Stimulated activated naive CD8-positive, alpha-beta T cell treated with anti-CD3 and anti-CD28 coated beads, Interleukin-15, amount 100 ng/mL, for 72 hours (primary cell): ENCODE results near the gene ZNF776.
"Not testable (repeated sequence)": the region's sequence is repeated elsewhere in the genome, so short reads cannot be mapped to it uniquely, and the experiment has no call there.

Experiments
- ATAC-seq: fragments of 150-1000 bp; cut with Tn5 transposase; 2 replicates; pipeline ENCODE4 v1.10.0; 2021; ENCODE audit warnings: mild to moderate bottlenecking, moderate library complexity
- DNase-seq, 2 donors: peaks; one replicate each; pipeline ENCODE4 v3.0.0; 2021 to 2022
- H3K27ac Mint-ChIP-seq, 2 donors: one replicate each; pipeline ENCODE4 v1.8.0; 2022; ENCODE audit warnings: mild to moderate bottlenecking in 2 of 2, mixed read lengths in 2 of 2, moderate library complexity in 2 of 2
- H3K27me3 Mint-ChIP-seq: one replicate; pipeline ENCODE4 v1.8.0; 2022; ENCODE audit warnings: mixed read lengths
- H3K4me1 Mint-ChIP-seq: one replicate; pipeline ENCODE4 v1.8.0; 2022; ENCODE audit warnings: mild to moderate bottlenecking, mixed read lengths
- H3K4me3 Mint-ChIP-seq, 2 donors: one replicate each; pipeline ENCODE4 v1.8.0; 2022; ENCODE audit warnings: mild to moderate bottlenecking in 2 of 2, mixed read lengths in 2 of 2, moderate library complexity in 1 of 2
- H3K9me3 Mint-ChIP-seq, 2 donors: one replicate each; pipeline ENCODE4 v1.8.0; 2022; ENCODE audit warnings: mixed read lengths in 2 of 2

The ZNF776 gene

GRCh38 chr19:57746580-57747471 is at the start of gene ZNF776:
Gene ZNF776 (plus strand): TSS chr19:57746815. CDS start chr19:57747059, 244 bp downstream.
- Mint-ChIP-seq H3K27me3 (no peaks in the 10 kb centered on the region), H3K4me1 (peaks cover 14% of the 10 kb centered on the region)

DNA sequence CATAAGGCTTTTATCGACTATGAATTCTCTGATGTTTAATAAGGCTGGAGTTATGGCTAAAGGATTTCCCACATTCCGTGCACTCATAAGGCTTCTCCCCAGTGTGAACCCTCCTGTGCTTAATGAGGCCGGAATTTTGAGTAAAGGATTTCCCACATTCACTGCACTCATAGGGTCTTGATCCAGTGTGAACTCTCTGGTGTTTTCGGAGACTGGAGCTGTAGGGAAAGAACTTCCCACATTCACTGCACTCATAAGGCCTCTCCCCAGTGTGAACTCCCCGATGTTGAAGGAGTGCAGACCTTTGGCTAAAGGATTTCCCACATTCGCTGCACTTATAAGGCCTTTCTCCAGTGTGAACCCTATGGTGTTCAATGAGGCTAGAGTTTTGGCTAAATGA is 45.0 kb upstream of the ZNF776 start:
- H3K27me3 Mint-ChIP-seq: no peaks in the 10 kb centered on the region
- H3K27ac Mint-ChIP-seq: no peak overlapping the region
- no peak for ATAC-seq
- DNase-seq: no peak
- H3K4me3 Mint-ChIP-seq: no peak overlapping the region
- H3K9me3 Mint-ChIP-seq: peaks cover 62 to 76% of the 10 kb centered on the region in 2 donors
- H3K4me1 Mint-ChIP-seq: no peaks in the 10 kb centered on the region

More at GRCh38 chr19:57746580-57747471, at the start of gene ZNF776:
- peaks cover 36 to 41% of the 10 kb centered on the region in 2 donors for H3K9me3 Mint-ChIP-seq
- H3K4me3 Mint-ChIP-seq: peak within 1 kb of the TSS; percentile 88 to 98
- peak; percentile 99 for ATAC-seq
- DNase-seq: peak; percentile 77 to 86
- peak within 1 kb of the TSS; percentile 98 to 99 for H3K27ac Mint-ChIP-seq

- DNase-seq: no peak
- Mint-ChIP-seq H3K9me3 (peaks cover 61 to 84% of the 10 kb centered on the region in 2 donors), H3K4me3 (no peak overlapping the region), H3K4me1 (peaks cover 13% of the 10 kb centered on the region), H3K27me3 (peaks cover 15% of the 10 kb centered on the region), H3K27ac (no peak overlapping the region)
- no peak for ATAC-seq
Measured at GRCh38 chr19:57706346-57706745, 40.3 kb upstream of the ZNF776 start.

- peaks cover 13% of the 10 kb centered on the region for H3K4me1 Mint-ChIP-seq
- H3K4me3 Mint-ChIP-seq: peak within 1 kb of the TSS; percentile 84 to 86
- ATAC-seq: peak; percentile 82
- H3K27me3 Mint-ChIP-seq: peaks cover 15% of the 10 kb centered on the region
- H3K9me3 Mint-ChIP-seq: peaks cover 56 to 76% of the 10 kb centered on the region in 2 donors
- peak; percentile 33 to 44 for DNase-seq
- H3K27ac Mint-ChIP-seq: peak within 1 kb of the TSS; percentile 65 to 95
Measured at GRCh38 chr19:57708641-57709361, 37.8 kb upstream of the ZNF776 start, which contains the start of gene ZNF154. Gene ZNF154 (minus strand): TSS chr19:57709204. CDS start chr19:57708971, 233 bp downstream.

DNA sequence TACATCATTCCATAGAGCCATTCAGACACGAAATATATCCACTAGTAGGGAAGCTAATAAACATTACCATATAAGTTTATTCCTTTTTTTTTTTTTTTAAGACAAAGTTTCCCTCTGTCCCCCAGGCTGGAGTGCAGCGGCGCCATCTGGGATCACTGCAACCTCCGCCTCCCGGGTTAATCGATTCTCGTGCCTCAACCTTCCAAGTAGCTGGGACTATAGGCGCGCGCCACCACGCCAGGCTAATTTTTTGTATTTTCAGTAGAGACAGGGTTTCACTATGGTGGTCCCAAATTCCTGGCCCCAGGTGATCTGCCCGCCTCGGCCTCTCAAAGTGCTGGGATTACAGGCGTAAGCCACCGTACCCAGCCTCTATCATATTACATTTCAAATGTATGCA is 37.0 kb upstream of the ZNF776 start:
- ATAC-seq (no peak), DNase-seq (no peak)
- Mint-ChIP-seq H3K27ac (no peak overlapping the region), H3K4me3 (peak overlapping the region; percentile 84 to 86), H3K4me1 (peaks cover 13% of the 10 kb centered on the region), H3K9me3 (peaks cover 56 to 75% of the 10 kb centered on the region in 2 donors), H3K27me3 (peaks cover 15% of the 10 kb centered on the region)

GRCh38 chr19:57712222-57712621 is 34.4 kb upstream of the ZNF776 start:
- no peak for ATAC-seq
- H3K4me3 Mint-ChIP-seq: no peak overlapping the region
- peaks cover 58 to 75% of the 10 kb centered on the region in 2 donors for H3K9me3 Mint-ChIP-seq
- no peak overlapping the region for H3K27ac Mint-ChIP-seq
- no peak for DNase-seq
- peaks cover 13% of the 10 kb centered on the region for H3K4me1 Mint-ChIP-seq
- H3K27me3 Mint-ChIP-seq: peaks cover 15% of the 10 kb centered on the region

GRCh38 chr19:57719424-57719823 is 27.2 kb upstream of the ZNF776 start:
- no peak overlapping the region for H3K4me3 Mint-ChIP-seq
- H3K27ac Mint-ChIP-seq: no peak overlapping the region
- no peak for ATAC-seq
- no peaks in the 10 kb centered on the region for H3K27me3 Mint-ChIP-seq
- no peak for DNase-seq
- H3K4me1 Mint-ChIP-seq: no peaks in the 10 kb centered on the region
- peaks cover 59 to 84% of the 10 kb centered on the region in 2 donors for H3K9me3 Mint-ChIP-seq

GRCh38 chr19:57719901-57720519 is 26.6 kb upstream of the ZNF776 start:
- Mint-ChIP-seq H3K9me3 (peaks cover 59 to 85% of the 10 kb centered on the region in 2 donors), H3K27ac (no peak overlapping the region), H3K4me3 (no peak overlapping the region), H3K4me1 (peaks cover 3% of the 10 kb centered on the region), H3K27me3 (no peaks in the 10 kb centered on the region)
- ATAC-seq (no peak), DNase-seq (no peak)

DNA sequence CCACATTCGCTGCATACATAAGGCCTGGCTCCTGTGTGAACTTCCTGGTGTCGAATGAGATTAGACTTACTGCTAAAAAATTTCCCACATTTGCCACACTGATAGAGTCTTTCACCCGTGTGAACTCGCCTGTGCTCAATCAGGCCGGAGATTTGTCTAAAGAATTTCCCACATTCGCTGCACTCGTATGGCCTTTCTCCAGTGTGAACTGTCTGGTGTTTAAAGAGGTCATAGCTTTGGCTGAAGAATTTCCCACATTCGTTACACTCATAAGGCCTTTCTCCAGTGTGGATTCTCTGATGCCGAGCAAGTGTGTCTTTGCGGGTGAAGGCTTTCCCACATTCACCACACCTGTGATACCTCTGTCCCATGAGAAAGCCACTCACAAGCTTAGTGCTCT is 25.7 kb upstream of the ZNF776 start:
- H3K4me1 Mint-ChIP-seq: peaks cover 4% of the 10 kb centered on the region
- no peaks in the 10 kb centered on the region for H3K27me3 Mint-ChIP-seq
- peaks cover 55 to 81% of the 10 kb centered on the region in 2 donors for H3K9me3 Mint-ChIP-seq
- H3K27ac Mint-ChIP-seq: no peak overlapping the region
- no peak overlapping the region for H3K4me3 Mint-ChIP-seq
- ATAC-seq: no peak
- no peak for DNase-seq

- H3K4me3 Mint-ChIP-seq, H3K27me3 Mint-ChIP-seq, ATAC-seq, H3K27ac Mint-ChIP-seq, H3K9me3 Mint-ChIP-seq: not testable (repeated sequence)
- H3K4me1 Mint-ChIP-seq: peaks cover 10% of the 10 kb centered on the region
- DNase-seq: peak in 1 of 2 donors; percentile 32
Measured at GRCh38 chr19:57738320-57738719, 8.3 kb upstream of the ZNF776 start.

GRCh38 chr19:57738770-57739169 is 7.8 kb upstream of the ZNF776 start:
- DNase-seq, ATAC-seq, H3K9me3 Mint-ChIP-seq, H3K27me3 Mint-ChIP-seq, H3K27ac Mint-ChIP-seq: not testable (repeated sequence)
- Mint-ChIP-seq H3K4me3 (peak overlapping the region; percentile 30 to 36), H3K4me1 (peaks cover 10% of the 10 kb centered on the region)

- H3K4me3 Mint-ChIP-seq: peak overlapping the region; percentile 88 to 98
- ATAC-seq (no peak), DNase-seq (no peak)
- H3K9me3 Mint-ChIP-seq: peaks cover 42 to 46% of the 10 kb centered on the region in 2 donors
- no peaks in the 10 kb centered on the region for H3K27me3 Mint-ChIP-seq
- H3K4me1 Mint-ChIP-seq: peaks cover 14% of the 10 kb centered on the region
- peak overlapping the region; percentile 98 to 99 for H3K27ac Mint-ChIP-seq
Measured at GRCh38 chr19:57747472-57747807, 825 bp downstream of the ZNF776 start.

GRCh38 chr19:57748029-57748428 is 1.4 kb downstream of the ZNF776 start:
- H3K27ac Mint-ChIP-seq: peak overlapping the region in 1 of 2 donors; percentile 34
- H3K9me3 Mint-ChIP-seq: peaks cover 48 to 52% of the 10 kb centered on the region in 2 donors
- DNase-seq (no peak), ATAC-seq (no peak)
- peaks cover 14% of the 10 kb centered on the region for H3K4me1 Mint-ChIP-seq
- H3K4me3 Mint-ChIP-seq: peak overlapping the region; percentile 88 to 98
- H3K27me3 Mint-ChIP-seq: no peaks in the 10 kb centered on the region

DNA sequence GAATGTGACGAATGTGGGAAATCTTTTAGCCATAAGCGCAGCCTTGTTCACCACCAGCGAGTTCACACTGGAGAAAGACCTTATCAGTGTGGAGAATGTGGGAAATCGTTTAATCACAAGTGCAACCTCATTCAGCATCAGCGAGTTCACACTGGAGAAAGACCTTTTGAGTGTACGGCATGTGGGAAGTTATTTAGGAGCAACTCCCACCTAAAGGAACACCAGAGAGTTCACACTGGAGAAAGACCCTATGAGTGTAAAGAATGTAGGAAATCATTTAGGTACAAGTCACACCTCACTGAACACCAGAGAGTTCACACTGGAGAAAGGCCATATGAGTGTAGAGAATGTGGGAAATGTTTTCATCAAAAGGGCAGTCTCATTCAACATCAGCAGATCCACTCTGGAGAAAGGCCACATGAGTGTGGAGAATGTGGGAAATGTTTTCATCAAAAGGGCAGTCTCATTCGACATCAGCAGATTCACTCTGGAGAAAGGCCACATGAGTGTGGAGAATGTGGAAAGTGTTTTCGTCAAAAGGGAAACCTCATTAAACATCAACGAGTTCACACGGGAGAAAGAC is 7.6 kb downstream of the ZNF776 start:
- H3K4me1 Mint-ChIP-seq: no peaks in the 10 kb centered on the region
- H3K27me3 Mint-ChIP-seq: no peaks in the 10 kb centered on the region
- H3K27ac Mint-ChIP-seq: no peak overlapping the region
- DNase-seq (no peak), ATAC-seq (no peak)
- H3K4me3 Mint-ChIP-seq: no peak overlapping the region
- H3K9me3 Mint-ChIP-seq: peaks cover 74 to 92% of the 10 kb centered on the region in 2 donors

DNA sequence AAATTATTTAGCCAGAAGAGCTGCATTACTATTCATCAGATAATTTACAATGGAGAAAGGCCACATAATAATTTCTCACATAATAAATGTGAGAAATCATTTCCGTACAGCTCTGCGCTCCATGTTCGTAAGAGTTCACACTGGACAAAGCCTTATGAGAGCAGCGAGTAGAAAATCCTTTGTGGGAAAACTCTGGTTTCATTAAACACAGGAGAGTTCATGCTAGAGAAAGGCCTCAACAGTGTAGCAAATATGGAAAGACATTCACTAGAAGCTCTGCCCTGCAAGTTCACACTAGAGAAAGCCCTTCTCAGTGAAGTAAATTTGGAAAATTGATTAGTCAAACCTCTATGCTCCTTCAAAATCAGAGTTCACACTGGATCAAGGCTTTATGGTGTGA is 8.4 kb downstream of the ZNF776 start:
- ATAC-seq (no peak), DNase-seq (no peak)
- Mint-ChIP-seq H3K4me3 (no peak overlapping the region), H3K27ac (no peak overlapping the region), H3K4me1 (no peaks in the 10 kb centered on the region), H3K27me3 (no peaks in the 10 kb centered on the region), H3K9me3 (peaks cover 73 to 92% of the 10 kb centered on the region in 2 donors)
